ENCODE data around the gene ANKS6. TPM values are rescaled to one million over a fixed set of nuclear protein-coding genes. Genes with fewer than 3 reads are reported as not detected.
"Not testable (repeated sequence)": the region's sequence is repeated elsewhere in the genome, so short reads cannot be mapped to it uniquely, and the experiment has no call there.

Gene ANKS6
- total RNA-seq, 3 donors from 2014 or later (not counting 1 experiment from before 2014, with no cell fraction given) = 8.1 to 12.6 (median 10.5) TPM

- 86% methylated on average over 7 of the region's 7 CpGs for WGBS (ENCODE audit: insufficient coverage)
- TF ChIP-seq CTCF (IDR thresholded peaks at IDR 0.05) = no peak
- H3K36me3 ChIP-seq (ENCODE audit: control insufficient read depth, insufficient read depth, low read length) = no peaks in the 10 kb centered on the region
Measured at GRCh38 chr9:98688710-98689495, 107.5 kb downstream of the ANKS6 start.

GRCh38 chr9:98687911-98688310, 108.4 kb downstream of the ANKS6 start:
- no peak overlapping the region for H3K27ac Mint-ChIP-seq
- ATAC-seq = no peak
- Histone ChIP-seq H3K9me3 (ENCODE audit: control insufficient read depth, insufficient read depth, low read length) (no peaks in the 10 kb centered on the region), H3K4me3 (ENCODE audit: low read length) (no peak overlapping the region), H3K27ac (ENCODE audit: low read length) (no peak overlapping the region), H3K4me1 (ENCODE audit: control insufficient read depth, insufficient read depth, low read length) (no peaks in the 10 kb centered on the region), H3K36me3 (ENCODE audit: control insufficient read depth, insufficient read depth, low read length) (no peaks in the 10 kb centered on the region), H3K27me3 (ENCODE audit: control insufficient read depth, insufficient read depth, low read length) (no peaks in the 10 kb centered on the region)
- H3K27me3 Mint-ChIP-seq (ENCODE audit: low read depth in 2 of 2) = peaks cover 0 to 5% of the 10 kb centered on the region in 2 donors
- no peaks in the 10 kb centered on the region for H3K36me3 Mint-ChIP-seq
- no peak for TF ChIP-seq CTCF (IDR thresholded peaks at IDR 0.05)
- 89% methylated on average over 1 of the region's 1 CpG for WGBS (ENCODE audit: insufficient coverage)
- H3K4me3 Mint-ChIP-seq = no peak overlapping the region
- H3K9me3 Mint-ChIP-seq = no peaks in the 10 kb centered on the region
- peaks cover 0 to 7% of the 10 kb centered on the region in 2 donors for H3K4me1 Mint-ChIP-seq
- intact Hi-C loops (cut with micrococcal nuclease) = no loop called here
- DNase-seq = no peak

More at GRCh38 chr9:98688710-98689495, 107.5 kb downstream of the ANKS6 start:
- peaks cover 0 to 7% of the 10 kb centered on the region in 2 donors for H3K4me1 Mint-ChIP-seq
- no peak overlapping the region for H3K4me3 Mint-ChIP-seq
- Histone ChIP-seq H3K27ac (ENCODE audit: low read length) (no peak overlapping the region), H3K4me3 (ENCODE audit: low read length) (no peak overlapping the region), H3K9me3 (ENCODE audit: control insufficient read depth, insufficient read depth, low read length) (no peaks in the 10 kb centered on the region), H3K4me1 (ENCODE audit: control insufficient read depth, insufficient read depth, low read length) (no peaks in the 10 kb centered on the region), H3K27me3 (ENCODE audit: control insufficient read depth, insufficient read depth, low read length) (no peaks in the 10 kb centered on the region)
- no peak for DNase-seq
- intact Hi-C loops (cut with micrococcal nuclease) = no loop called here
- H3K9me3 Mint-ChIP-seq = no peaks in the 10 kb centered on the region
- H3K27ac Mint-ChIP-seq = no peak overlapping the region
- ATAC-seq = no peak
- H3K27me3 Mint-ChIP-seq (ENCODE audit: low read depth in 2 of 2) = peaks cover 0 to 5% of the 10 kb centered on the region in 2 donors
- H3K36me3 Mint-ChIP-seq = no peaks in the 10 kb centered on the region

DNA sequence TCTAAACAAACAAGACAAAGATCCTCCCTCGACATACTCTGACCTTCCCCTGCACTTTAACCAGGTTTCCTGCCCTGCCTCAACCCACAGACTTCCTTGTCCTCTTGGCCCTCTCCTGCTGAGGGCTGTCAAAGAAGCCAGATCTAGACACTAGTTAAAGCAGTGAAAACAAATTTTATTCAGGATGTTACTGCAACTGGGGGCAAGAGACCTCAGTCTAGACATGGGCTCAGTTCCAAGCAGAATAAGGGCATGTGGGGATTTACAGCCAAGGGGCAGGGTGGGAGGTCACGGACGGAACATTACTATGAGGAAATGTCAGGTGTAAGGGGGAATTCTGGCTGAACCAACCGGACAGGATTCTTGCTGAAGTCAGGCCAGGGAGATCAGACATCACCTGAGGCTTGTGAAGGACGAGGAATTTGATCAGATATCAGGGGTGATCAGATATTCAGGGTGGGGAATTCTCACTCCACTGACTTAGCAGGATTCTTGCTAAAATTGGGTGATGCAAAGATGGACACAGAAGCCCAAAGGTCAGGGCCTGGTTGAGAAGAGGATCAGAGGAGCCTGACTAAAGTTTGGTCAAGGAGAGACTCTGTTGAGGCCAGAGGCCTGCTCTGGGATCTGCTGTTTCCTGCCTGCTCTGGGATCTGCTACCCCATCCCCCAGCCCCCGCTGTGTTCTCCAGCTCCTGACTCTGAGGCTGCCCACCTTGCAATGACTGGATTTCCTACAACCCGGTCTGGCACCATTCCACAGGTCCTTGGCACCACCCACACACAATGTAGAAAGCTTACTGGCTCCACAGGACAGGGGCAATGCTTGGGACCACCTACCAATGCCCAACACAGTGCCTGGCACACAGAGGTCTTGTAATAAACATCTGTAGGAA, 109.1 kb downstream of the ANKS6 start:
- no peak overlapping the region for H3K27ac ChIP-seq (ENCODE audit: low read length)
- no peaks in the 10 kb centered on the region for H3K36me3 ChIP-seq (ENCODE audit: control insufficient read depth, insufficient read depth, low read length)
- DNase-seq (no peak), ATAC-seq (no peak)
- 59% methylated on average over 7 of the region's 7 CpGs for WGBS (ENCODE audit: insufficient coverage)
- no peak overlapping the region for H3K4me3 Mint-ChIP-seq
- peaks cover 0 to 5% of the 10 kb centered on the region in 2 donors for H3K27me3 Mint-ChIP-seq (ENCODE audit: low read depth in 2 of 2)
- H3K27ac Mint-ChIP-seq = no peak overlapping the region
- no peak overlapping the region for H3K4me3 ChIP-seq (ENCODE audit: low read length)
- H3K36me3 Mint-ChIP-seq = no peaks in the 10 kb centered on the region
- no peaks in the 10 kb centered on the region for H3K9me3 Mint-ChIP-seq
- H3K9me3 ChIP-seq (ENCODE audit: control insufficient read depth, insufficient read depth, low read length) = no peaks in the 10 kb centered on the region
- intact Hi-C loops (cut with micrococcal nuclease) = no loop called here
- TF ChIP-seq CTCF (IDR thresholded peaks at IDR 0.05) = no peak
- H3K27me3 ChIP-seq (ENCODE audit: control insufficient read depth, insufficient read depth, low read length) = no peaks in the 10 kb centered on the region
- peaks cover 0 to 7% of the 10 kb centered on the region in 2 donors for H3K4me1 Mint-ChIP-seq
- H3K4me1 ChIP-seq (ENCODE audit: control insufficient read depth, insufficient read depth, low read length) = no peaks in the 10 kb centered on the region

GRCh38 chr9:98684816-98685215, 111.5 kb downstream of the ANKS6 start:
- H3K9me3 ChIP-seq (ENCODE audit: control insufficient read depth, insufficient read depth, low read length); H3K27ac ChIP-seq (ENCODE audit: low read length); DNase-seq; intact Hi-C loops (cut with micrococcal nuclease); H3K27me3 ChIP-seq (ENCODE audit: control insufficient read depth, insufficient read depth, low read length); H3K4me1 ChIP-seq (ENCODE audit: control insufficient read depth, insufficient read depth, low read length); H3K36me3 ChIP-seq (ENCODE audit: control insufficient read depth, insufficient read depth, low read length); H3K9me3 Mint-ChIP-seq; H3K27ac Mint-ChIP-seq; H3K27me3 Mint-ChIP-seq (ENCODE audit: low read depth in 2 of 2); H3K4me3 Mint-ChIP-seq; H3K4me3 ChIP-seq (ENCODE audit: low read length); H3K4me1 Mint-ChIP-seq; ATAC-seq; H3K36me3 Mint-ChIP-seq: not testable (repeated sequence)
- WGBS (ENCODE audit: insufficient coverage) = 95% methylated on average over 2 of the region's 2 CpGs

All from natural killer cell (primary cell).